Mucosa of descending colon (tissue), 3 donors: Measurements from ENCODE around the gene LRP3. TPM values are rescaled to one million over a fixed set of nuclear protein-coding genes. Genes with fewer than 3 reads are reported as not detected.

Experiments
- ATAC-seq: fragments of 200-7000 bp; cut with Tn5 transposase; one replicate; pipeline ENCODE4 v1.9.1; 2020; ENCODE audit warnings: mild to moderate bottlenecking, moderate library complexity
- DNase-seq, 3 donors: peaks; one replicate each; pipeline ENCODE4 v3.0.0-alpha.2; 2020
- H3K36me3 ChIP-seq: fragments of 200-600 bp; one replicate; pipeline ENCODE4 v1.8.0; 2021; ENCODE audit warnings: low read depth, mild to moderate bottlenecking
- H3K4me1 ChIP-seq: fragments of 200-600 bp; one replicate; pipeline ENCODE4 v1.8.0; 2021; ENCODE audit warnings: low read depth, mild to moderate bottlenecking
- H3K4me3 ChIP-seq: fragments of 200-600 bp; one replicate; pipeline ENCODE4 v1.8.0; 2021; ENCODE audit warnings: mild to moderate bottlenecking
- H3K9me3 ChIP-seq: fragments of 200-600 bp; one replicate; pipeline ENCODE4 v1.8.0; 2021; ENCODE audit warnings: mild to moderate bottlenecking
- intact Hi-C, 2 donors: fragments of 100-400 bp; cut with DNase I in 1 of 2; cut with micrococcal nuclease in 1 of 2; formaldehyde crosslinking; loops; one replicate each; pipeline versions ENCODE4 v1.11.0 to v1.11.1; 2022; cut with DNase I, micrococcal nuclease
- total RNA-seq, 3 donors: library from RNA; stranded (reverse); fragmentation: NEBNext Ultra II Directional in 2 of 3; extraction: Animal tissue kit (Norgen Biotek cat#: 25700) in 2 of 3; gene quantifications; one replicate each; pipeline versions ENCODE4 v1.2.1 to v1.2.4, GENCODE V29; 2021 to 2023
- TF ChIP-seq, protein P1 (sequence below): fragments of 200-600 bp; IDR thresholded peaks from one replicate; pipeline ENCODE4 v1.8.0; 2022; ENCODE audit warnings: antibody characterized with exemption, mild to moderate bottlenecking
- donor health status: DM: no; HTN: no; CAD: no; lungs with moderate emphysema.
- donor health status: DM: no; HTN: no; CAD: no.
- donor health status: DM: no; HTN: yes; CAD: no.

The LRP3 gene
- total RNA-seq, 3 donors from 2014 or later, result 6.2 to 26.2 (median 7.4) TPM

DNA sequence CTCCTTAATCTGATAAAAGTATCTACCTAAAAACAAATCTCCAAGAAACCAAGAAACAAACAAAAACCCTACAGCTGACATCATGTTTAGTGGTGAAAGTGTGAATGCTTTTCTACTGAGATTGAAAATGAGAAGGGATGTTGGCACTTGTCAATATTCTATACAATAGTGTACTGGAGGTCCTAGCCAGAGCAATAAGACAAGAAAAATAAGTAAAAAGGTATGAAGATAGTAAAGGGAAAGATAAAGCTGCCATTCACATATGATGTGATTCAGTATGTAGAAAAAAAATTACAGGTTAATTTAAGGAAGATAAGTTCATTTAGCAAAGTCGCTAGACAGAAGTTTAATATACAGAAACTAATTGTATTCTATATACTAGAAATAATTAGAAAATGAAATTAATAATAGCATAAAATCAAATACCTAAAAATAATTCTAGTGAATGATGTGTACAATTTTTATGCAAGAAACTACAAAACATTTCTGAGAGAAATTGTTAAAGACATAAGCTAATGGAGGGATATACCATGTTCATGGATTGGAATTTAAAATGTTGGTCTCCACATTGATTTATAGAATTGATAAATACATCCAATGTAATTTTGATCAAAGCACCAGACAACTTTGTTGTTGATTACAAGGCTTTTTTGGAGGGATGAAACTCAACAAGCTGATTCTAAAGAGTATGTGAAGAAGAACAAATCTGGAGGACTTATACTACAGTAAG is 33.9 kb downstream of the LRP3 start:
- no peak for ATAC-seq
- no peak for DNase-seq
- peaks cover 9% of the 10 kb centered on the region for H3K9me3 ChIP-seq
- H3K36me3 ChIP-seq, result no peaks in the 10 kb centered on the region
- intact Hi-C loops, result no loop called here
- H3K4me3 ChIP-seq, result no peak overlapping the region
- TF ChIP-seq, protein P1, sequence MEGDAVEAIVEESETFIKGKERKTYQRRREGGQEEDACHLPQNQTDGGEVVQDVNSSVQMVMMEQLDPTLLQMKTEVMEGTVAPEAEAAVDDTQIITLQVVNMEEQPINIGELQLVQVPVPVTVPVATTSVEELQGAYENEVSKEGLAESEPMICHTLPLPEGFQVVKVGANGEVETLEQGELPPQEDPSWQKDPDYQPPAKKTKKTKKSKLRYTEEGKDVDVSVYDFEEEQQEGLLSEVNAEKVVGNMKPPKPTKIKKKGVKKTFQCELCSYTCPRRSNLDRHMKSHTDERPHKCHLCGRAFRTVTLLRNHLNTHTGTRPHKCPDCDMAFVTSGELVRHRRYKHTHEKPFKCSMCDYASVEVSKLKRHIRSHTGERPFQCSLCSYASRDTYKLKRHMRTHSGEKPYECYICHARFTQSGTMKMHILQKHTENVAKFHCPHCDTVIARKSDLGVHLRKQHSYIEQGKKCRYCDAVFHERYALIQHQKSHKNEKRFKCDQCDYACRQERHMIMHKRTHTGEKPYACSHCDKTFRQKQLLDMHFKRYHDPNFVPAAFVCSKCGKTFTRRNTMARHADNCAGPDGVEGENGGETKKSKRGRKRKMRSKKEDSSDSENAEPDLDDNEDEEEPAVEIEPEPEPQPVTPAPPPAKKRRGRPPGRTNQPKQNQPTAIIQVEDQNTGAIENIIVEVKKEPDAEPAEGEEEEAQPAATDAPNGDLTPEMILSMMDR, result no peak
- H3K4me1 ChIP-seq, result peaks cover 5% of the 10 kb centered on the region

DNA sequence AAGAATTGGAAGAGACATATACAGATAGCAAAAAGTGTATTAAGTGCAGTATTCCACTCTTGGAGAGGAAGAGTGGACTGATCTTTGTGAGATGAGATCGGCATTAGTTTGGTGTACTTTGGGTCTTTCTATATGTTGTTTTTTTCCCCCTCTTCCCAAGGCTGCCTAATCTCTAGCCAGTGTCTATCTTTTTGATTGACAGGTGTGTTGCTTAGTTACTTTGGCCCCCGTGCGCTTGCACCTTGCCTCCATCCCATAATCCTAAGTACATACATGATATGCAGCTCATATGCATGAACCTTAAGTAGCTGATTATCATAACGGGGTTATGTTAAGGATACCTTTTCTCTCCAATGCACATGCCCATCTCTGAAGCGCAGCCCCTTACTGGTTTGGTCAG is 35.8 kb downstream of the LRP3 start:
- H3K4me3 ChIP-seq, result no peak overlapping the region
- DNase-seq (no peak), ATAC-seq (no peak)
- H3K36me3 ChIP-seq, result no peaks in the 10 kb centered on the region
- H3K9me3 ChIP-seq, result peaks cover 9% of the 10 kb centered on the region
- intact Hi-C loops, result no loop called here
- TF ChIP-seq, protein P1, result no peak
- peaks cover 5% of the 10 kb centered on the region for H3K4me1 ChIP-seq

DNA sequence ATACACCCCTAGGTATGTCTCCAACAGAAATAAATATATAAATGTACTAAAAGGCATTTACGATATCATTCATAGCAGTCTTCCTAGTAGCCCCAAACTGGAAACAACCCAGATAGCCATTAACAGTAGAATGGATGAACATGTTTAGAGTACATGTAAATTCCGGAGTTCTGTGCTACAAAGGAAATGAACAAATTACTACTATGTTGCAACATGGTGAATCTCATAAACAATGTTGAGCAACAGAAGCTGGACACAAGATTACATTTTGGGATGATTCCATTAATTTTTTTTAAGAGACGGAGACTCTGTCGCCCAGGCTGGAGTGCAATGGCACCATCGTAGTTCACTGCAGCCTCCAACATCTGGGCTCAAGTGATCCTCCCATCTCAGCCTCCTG is 37.4 kb downstream of the LRP3 start:
- Histone ChIP-seq H3K9me3 (peaks cover 9% of the 10 kb centered on the region), H3K4me1 (peaks cover 4% of the 10 kb centered on the region), H3K36me3 (no peaks in the 10 kb centered on the region), H3K4me3 (no peak overlapping the region)
- intact Hi-C loops, result no loop called here
- ATAC-seq (no peak), DNase-seq (no peak)
- TF ChIP-seq, protein P1, result no peak

DNA sequence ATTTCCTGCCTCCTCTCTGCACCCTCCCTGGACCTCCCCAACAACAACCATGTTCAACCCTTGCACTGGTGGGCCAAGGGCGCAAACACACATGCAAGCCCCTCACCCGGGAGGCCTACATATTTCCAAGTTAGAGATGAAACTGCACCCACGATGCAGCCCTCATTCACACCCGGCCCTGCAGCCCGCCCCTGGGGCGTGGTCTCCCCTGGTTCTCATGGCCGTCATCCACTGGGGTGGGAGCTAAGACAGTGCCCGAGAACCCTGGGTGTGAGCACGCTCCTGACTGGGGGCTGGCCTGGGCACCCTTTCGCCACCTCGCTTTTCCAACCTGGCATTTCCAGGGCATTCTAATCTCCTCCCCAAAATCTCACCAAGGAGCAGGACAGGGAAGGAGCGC is 38.5 kb downstream of the LRP3 start:
- Histone ChIP-seq H3K9me3 (peaks cover 9% of the 10 kb centered on the region), H3K4me1 (peaks cover 2% of the 10 kb centered on the region), H3K4me3 (no peak overlapping the region), H3K36me3 (no peaks in the 10 kb centered on the region)
- TF ChIP-seq, protein P1, result no peak
- intact Hi-C loops, result no loop called here
- ATAC-seq, result no peak
- DNase-seq, result peak in 1 of 3 donors; percentile 14

DNA sequence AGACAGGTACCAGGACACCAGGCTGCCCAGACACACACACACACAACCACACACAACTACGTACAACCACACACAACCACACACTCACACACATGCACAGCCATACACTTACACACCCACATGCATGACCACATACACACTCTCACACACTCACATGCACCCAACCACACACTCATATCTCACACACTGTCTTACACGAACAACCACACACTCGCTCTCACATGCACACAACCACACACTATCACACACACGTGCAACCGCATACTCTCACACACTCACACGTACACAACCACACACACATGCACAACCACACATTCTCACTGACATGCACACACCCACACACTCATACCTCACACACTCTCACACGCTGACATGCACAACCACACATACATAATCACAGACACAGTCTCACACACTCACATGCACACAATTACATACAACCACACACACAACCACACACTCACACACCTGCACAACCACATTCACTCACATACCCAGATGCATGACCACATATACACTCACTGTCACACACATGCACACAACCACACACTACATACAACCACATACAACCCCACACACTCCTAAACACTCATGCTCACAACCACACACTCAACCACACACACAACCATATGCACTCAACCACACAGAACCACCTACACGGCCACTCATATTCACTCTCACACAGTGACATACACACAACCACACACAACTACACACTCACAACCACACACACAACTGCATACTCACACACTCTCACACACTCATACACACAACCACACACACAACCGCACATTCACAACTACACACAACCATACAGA is 39.1 kb downstream of the LRP3 start:
- TF ChIP-seq, protein P1, result no peak
- peaks cover 2% of the 10 kb centered on the region for H3K4me1 ChIP-seq
- H3K36me3 ChIP-seq, result no peaks in the 10 kb centered on the region
- ATAC-seq (no peak), DNase-seq (peak in 1 of 3 donors; percentile 15)
- no peak overlapping the region for H3K4me3 ChIP-seq
- peaks cover 5% of the 10 kb centered on the region for H3K9me3 ChIP-seq
- intact Hi-C loops, result no loop called here
